HepG2 (cell line): ENCODE data around the gene ZNRF4. TPM values are rescaled to one million over a fixed set of nuclear protein-coding genes. Genes with fewer than 3 reads are reported as not detected.
A peak's percentile ranks its signal among the peaks of the same experiment; 100 is the strongest.

Experiments
- ATAC-seq: fragments of 200-7000 bp; cut with Tn5 transposase; 3 replicates; pipeline ENCODE4 v1.9.1; 2020; ENCODE audit warnings: mild to moderate bottlenecking, moderate library complexity
- BruUV-seq: library from RNA; stranded (reverse); fragments of 400-500 nt; replicated peaks from 2 replicates; lab custom pipeline; 2021; lab: Mats Ljungman, UMichigan
- CTCF ChIA-PET: fragments of 300-600 bp; formaldehyde crosslinking; extraction: SDS; loops from one replicate; lab custom pipeline; 2021; ENCODE audit warnings: low total read pairs, inconsistent platforms, low intra/inter-chr PET ratio; lab: Yijun Ruan, JAX
- POLR2A ChIA-PET: fragments of 350-600 bp; sonication (Branson Sonifier 250); formaldehyde crosslinking; loops from one replicate; lab custom pipeline; 2020; ENCODE audit warnings: antibody characterized with exemption, inconsistent platforms; lab: Yijun Ruan, JAX
- DNase-seq: peaks from one replicate; pipeline ENCODE4 v3.0.0-alpha.2; 2015; ENCODE audit warnings: low spot score
- FAIRE-seq: peaks from 3 replicates; lab custom pipeline; 2011; peaks lifted over from hg19 to GRCh38; lab: Jason Lieb, UNC
- H2AFZ ChIP-seq: one replicate; pipeline ENCODE4 v1.6.1; 2011; ENCODE audit warnings: low read length, inconsistent platforms
- H3K27ac ChIP-seq: fragments of 300-600 bp; 3 replicates; pipeline ENCODE4 v1.8.0; 2011; ENCODE audit warnings: mixed run types, mild to moderate bottlenecking, mixed read lengths, low read length, inconsistent platforms; ENCODE audit not compliant: insufficient read depth; ENCODE audit errors: extremely low read length
- H3K27me3 ChIP-seq, 2 experiments: fragments of 200-600 bp in 1 of 2; 2 replicates in 1 of 2; 3 replicates in 1 of 2; pipeline versions ENCODE4 v1.6.0 to v1.8.0; 2011; ENCODE audit warnings: low read length in 2 of 2, mild to moderate bottlenecking in 2 of 2, moderate library complexity in 2 of 2, inconsistent platforms in 1 of 2; ENCODE audit not compliant: insufficient read depth in 2 of 2, control insufficient read depth in 1 of 2
- H3K36me3 ChIP-seq, 2 experiments: fragments of 200-600 bp in 1 of 2; replicated peaks in 1 of 2; 2 replicates in 1 of 2; 3 replicates in 1 of 2; pipeline versions ENCODE4 v1.5.1 to v1.8.0; 2011; ENCODE audit warnings: low read length in 2 of 2, inconsistent platforms in 1 of 2; ENCODE audit not compliant: insufficient read depth in 2 of 2, control insufficient read depth in 1 of 2
- H3K4me1 ChIP-seq: 2 replicates; pipeline ENCODE4 v1.5.1; 2012; ENCODE audit warnings: low read length, inconsistent platforms; ENCODE audit not compliant: insufficient read depth
- H3K4me2 ChIP-seq: 2 replicates; pipeline ENCODE4 v1.6.0; 2011; ENCODE audit warnings: low read depth, low read length, inconsistent platforms
- H3K4me3 ChIP-seq, 3 experiments: fragments of 200-600 bp in 1 of 3; sonication (generic), shearing (Covaris generic) in 1 of 3; replicated peaks in 1 of 3; 2 replicates each; pipeline ENCODE4 v1.5.1; 2011 to 2016; ENCODE audit warnings: low read length in 3 of 3, inconsistent platforms in 2 of 3, low read depth in 2 of 3, mild to moderate bottlenecking in 2 of 3, control low read depth in 1 of 3, mixed read lengths in 1 of 3; ENCODE audit not compliant: insufficient read depth in 1 of 3
- H3K79me2 ChIP-seq: one replicate; pipeline ENCODE4 v1.6.1; 2011; ENCODE audit warnings: low read length, inconsistent platforms; ENCODE audit not compliant: insufficient read depth
- H3K9ac ChIP-seq: 2 replicates; pipeline ENCODE4 v1.6.0; 2011; ENCODE audit warnings: mild to moderate bottlenecking, low read depth, low read length, inconsistent platforms; ENCODE audit not compliant: insufficient read depth
- H3K9me3 ChIP-seq: 2 replicates; pipeline ENCODE4 v1.5.1; 2012; ENCODE audit warnings: mild to moderate bottlenecking, low read length
- H4K20me1 ChIP-seq: 2 replicates; pipeline ENCODE4 v1.6.0; 2011; ENCODE audit warnings: inconsistent platforms, mild to moderate bottlenecking, low read length, moderate library complexity; ENCODE audit not compliant: insufficient read depth
- ATF7 ChIP-seq, 2 experiments: fragments of 450-650 bp in 1 of 2; sonication (generic) in 1 of 2; formaldehyde crosslinking in 1 of 2; IDR thresholded peaks; 2 replicates each; pipeline versions ENCODE4 v1.4.0 to v1.6.1; 2016 to 2020; ENCODE audit warnings: antibody characterized with exemption in 1 of 2, mild to moderate bottlenecking in 1 of 2, missing genetic modification reagents in 1 of 2
- KLF16 ChIP-seq, 2 experiments: sonication (generic) in 1 of 2; formaldehyde crosslinking in 1 of 2; IDR thresholded peaks; 2 replicates each; pipeline versions ENCODE4 v1.6.1 to v1.8.0; 2016 to 2023; ENCODE audit warnings: missing genetic modification reagents in 2 of 2, missing compliant biosample characterization in 1 of 2
- MZF1 ChIP-seq: sonication (generic); formaldehyde crosslinking; IDR thresholded peaks from 2 replicates; pipeline ENCODE4 v1.8.1; 2023; ENCODE audit warnings: mild to moderate bottlenecking, missing genetic modification reagents, borderline replicate concordance
- NFYB ChIP-seq: sonication (generic); formaldehyde crosslinking; IDR thresholded peaks from 2 replicates; pipeline ENCODE4 v1.4.0; 2020; ENCODE audit warnings: missing genetic modification reagents
- NFYC ChIP-seq: IDR thresholded peaks from 2 replicates; pipeline ENCODE4 v1.6.1; 2016; ENCODE audit warnings: missing genetic modification reagents, missing compliant biosample characterization
- RAD51 ChIP-seq: fragments of 450-650 bp; IDR thresholded peaks from 2 replicates; pipeline ENCODE4 v1.6.1; 2016; ENCODE audit warnings: borderline replicate concordance
- SOX5 ChIP-seq: IDR thresholded peaks from 2 replicates; pipeline ENCODE4 v1.6.1; 2016; ENCODE audit warnings: borderline replicate concordance
- ZFP1 ChIP-seq: IDR thresholded peaks from 2 replicates; pipeline ENCODE4 v1.6.1; 2016
- ZMYM3 ChIP-seq: sonication (generic); formaldehyde crosslinking; IDR thresholded peaks from 2 replicates; pipeline ENCODE4 v1.5.1; 2020; ENCODE audit warnings: mild to moderate bottlenecking, missing genetic modification reagents
- ZNF24 ChIP-seq: fragments of 450-650 bp; IDR thresholded peaks from 2 replicates; pipeline ENCODE4 v1.6.1; 2017; ENCODE audit warnings: antibody characterized with exemption, mild to moderate bottlenecking
- ZNF746 ChIP-seq: sonication (generic); formaldehyde crosslinking; IDR thresholded peaks from 2 replicates; pipeline ENCODE4 v1.8.0; 2022; ENCODE audit warnings: mild to moderate bottlenecking, missing genetic modification reagents
- ZSCAN31 ChIP-seq: sonication (generic); formaldehyde crosslinking; IDR thresholded peaks from 2 replicates; pipeline ENCODE4 v1.5.0; 2020; ENCODE audit warnings: low read depth, mild to moderate bottlenecking, missing genetic modification reagents
- WGBS: methylation state at CpG from one replicate; pipeline ENCODE4 v1.1.6; 2017; ENCODE audit warnings: low lambda C conversion rate; 5-methylcytosine and 5-hydroxymethylcytosine counted together
- in situ Hi-C: cut with HindIII; loops from 2 replicates; pipeline ENCODE4 v1.10.0; 2017; ENCODE audit warnings: low pct_unique_long_range_greater_than_20kb; ENCODE audit not compliant: extremely low pct_ligation_motif_present
- intact Hi-C: fragments of 100-400 bp; cut with micrococcal nuclease; formaldehyde crosslinking; loops from one replicate; pipeline ENCODE4 v1.10.0; 2022; ENCODE audit not compliant: unreplicated experiment
- polyA plus RNA-seq, 8 experiments: library from polyadenylated mRNA; depleted of rRNA in 3 of 8; stranded (reverse) in 7 of 8; unstranded in 1 of 8; fragments of >200 nt; fragmentation: Illumina TruSeq in 4 of 8; extraction: Trizol in 4 of 8; gene quantifications; 2 replicates each; pipeline versions ENCODE4 v1.2.1 to v1.2.3, GENCODE V29; 2011 to 2016; ENCODE audit warnings: low read depth in 4 of 8, missing spikeins in 1 of 8, mixed read lengths in 1 of 8; ENCODE audit not compliant: insufficient read depth in 1 of 8
- total RNA-seq, 5 experiments: library from RNA; depleted of rRNA; stranded (reverse); fragments of >200 nt; fragmentation: Illumina TruSeq; extraction: Trizol; gene quantifications; 2 replicates each; pipeline ENCODE4 v1.2.3, GENCODE V29; 2016; ENCODE audit warnings: low read depth in 1 of 5
- TF ChIP-seq, protein P1 (sequence below), 2 experiments: sonication (generic) in 1 of 2; formaldehyde crosslinking in 1 of 2; IDR thresholded peaks; 2 replicates each; pipeline versions ENCODE4 v1.5.1 to v1.6.1; 2011 to 2020; ENCODE audit warnings: borderline replicate concordance in 1 of 2, low read depth in 1 of 2, low read length in 1 of 2, mild to moderate bottlenecking in 1 of 2, missing genetic modification reagents in 1 of 2, moderate library complexity in 1 of 2

Gene ZNRF4
- total and polyA plus RNA-seq, 2 of the 13 experiments (the other 11 are each of a cell fraction or from before 2014, with no cell fraction given), result not detected

DNA sequence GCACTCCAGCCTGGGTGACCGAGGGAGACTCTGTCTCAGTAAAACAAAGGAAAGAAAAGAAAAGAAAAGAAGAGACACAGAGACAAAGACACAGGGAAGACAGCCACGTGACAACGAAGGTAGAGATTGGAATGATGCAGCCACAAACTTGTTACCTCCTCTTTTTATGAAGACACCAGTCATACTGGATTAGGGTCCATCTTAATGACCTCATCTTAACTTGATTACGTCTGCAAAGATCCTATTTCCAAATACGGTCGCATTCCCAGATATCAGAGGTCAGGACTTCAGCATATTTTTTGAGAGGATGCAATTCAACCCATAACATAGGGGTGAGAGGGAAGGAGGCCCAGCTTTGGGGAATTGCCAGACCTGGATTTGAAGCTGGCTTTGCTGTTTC is 4.1 kb downstream of the ZNRF4 start:
- no peaks in the 10 kb centered on the region for H3K79me2 ChIP-seq
- H3K9me3 ChIP-seq, result no peaks in the 10 kb centered on the region
- ChIA-PET POLR2A (no interaction called here), CTCF (no interaction called here)
- H3K4me3 ChIP-seq, result no peak overlapping the region
- 71% methylated on average over 6 of the region's 6 CpGs for WGBS
- BruUV-seq, result no TSS peak
- no peaks in the 10 kb centered on the region for H3K36me3 ChIP-seq
- no peaks in the 10 kb centered on the region for H4K20me1 ChIP-seq
- no peak overlapping the region for H2AFZ ChIP-seq
- no peak for DNase-seq
- intact Hi-C loops (no loop called here), in situ Hi-C loops (no loop called here)
- H3K27me3 ChIP-seq, result no peaks in the 10 kb centered on the region
- no peak overlapping the region for H3K4me2 ChIP-seq
- H3K9ac ChIP-seq, result no peak overlapping the region
- no peak for TF ChIP-seq ZNF24
- peak; percentile 52; the same call in 1 of the 2 replicates for TF ChIP-seq ATF7 (IDR thresholded peaks at IDR 0.05)
- no peak for TF ChIP-seq ATF7 (CRISPR knock-in tag; IDR thresholded peaks at IDR 0.05)
- TF ChIP-seq MZF1 (CRISPR knock-in tag), result no peak
- peaks cover 11% of the 10 kb centered on the region for H3K4me1 ChIP-seq
- FAIRE-seq, result no peak
- ATAC-seq, result no peak
- H3K27ac ChIP-seq, result no peak overlapping the region

DNA sequence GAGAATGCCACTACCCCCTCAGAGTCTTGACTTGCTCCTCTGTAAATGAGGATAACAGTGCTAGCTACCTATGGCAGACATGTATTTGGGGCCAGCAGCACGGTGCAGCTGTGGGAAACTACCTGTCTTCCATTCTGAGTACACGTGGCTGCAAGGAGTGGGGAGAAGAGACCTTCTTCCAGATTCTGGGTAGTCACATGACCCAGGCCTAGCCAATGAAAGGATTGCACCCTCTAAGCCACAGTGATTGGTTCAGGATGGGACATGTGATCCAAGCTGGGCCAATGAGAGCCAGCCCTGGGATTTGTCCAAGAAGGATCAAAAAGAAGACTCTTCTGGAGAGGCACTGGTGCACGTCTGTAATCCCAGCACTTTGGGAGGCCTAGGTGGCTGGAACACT is 5.5 kb downstream of the ZNRF4 start:
- CTCF ChIA-PET, result no interaction called here
- H4K20me1 ChIP-seq, result no peaks in the 10 kb centered on the region
- ATAC-seq (no peak), DNase-seq (no peak), FAIRE-seq (no peak)
- POLR2A ChIA-PET, result no interaction called here
- no peaks in the 10 kb centered on the region for H3K36me3 ChIP-seq
- no peak overlapping the region for H3K9ac ChIP-seq
- no peaks in the 10 kb centered on the region for H3K79me2 ChIP-seq
- WGBS, result 32% methylated on average over 3 of the region's 3 CpGs
- no peaks in the 10 kb centered on the region for H3K27me3 ChIP-seq
- H3K9me3 ChIP-seq, result no peaks in the 10 kb centered on the region
- intact Hi-C loops (no loop called here), in situ Hi-C loops (no loop called here)
- TF ChIP-seq RAD51, result peak; percentile 37; the same call in 1 of the 2 replicates
- TF ChIP-seq ZMYM3, result no peak
- TF ChIP-seq KLF16 (CRISPR knock-in tag; IDR thresholded peaks at IDR 0.05), result no peak
- TF ChIP-seq, protein P1, sequence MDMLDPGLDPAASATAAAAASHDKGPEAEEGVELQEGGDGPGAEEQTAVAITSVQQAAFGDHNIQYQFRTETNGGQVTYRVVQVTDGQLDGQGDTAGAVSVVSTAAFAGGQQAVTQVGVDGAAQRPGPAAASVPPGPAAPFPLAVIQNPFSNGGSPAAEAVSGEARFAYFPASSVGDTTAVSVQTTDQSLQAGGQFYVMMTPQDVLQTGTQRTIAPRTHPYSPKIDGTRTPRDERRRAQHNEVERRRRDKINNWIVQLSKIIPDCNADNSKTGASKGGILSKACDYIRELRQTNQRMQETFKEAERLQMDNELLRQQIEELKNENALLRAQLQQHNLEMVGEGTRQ (IDR thresholded peaks at IDR 0.05; ENCODE audit: low read depth, low read length), result peak; percentile 72
- TF ChIP-seq, protein P1 (CRISPR knock-in tag; IDR thresholded peaks at IDR 0.05; ENCODE audit: borderline replicate concordance), result peak; percentile 73; the same call in 1 of the 2 replicates
- TF ChIP-seq ZNF746 (CRISPR knock-in tag), result no peak
- peak; percentile 69 for TF ChIP-seq NFYC
- peak; percentile 59 for TF ChIP-seq NFYB
- TF ChIP-seq ZSCAN31 (CRISPR knock-in tag), result no peak
- no peak for TF ChIP-seq SOX5
- no peak for TF ChIP-seq ZFP1 (CRISPR knock-in tag)
- H3K4me2 ChIP-seq, result no peak overlapping the region
- no TSS peak for BruUV-seq
- H3K27ac ChIP-seq, result no peak overlapping the region
- no peak overlapping the region for H2AFZ ChIP-seq
- peaks cover 22% of the 10 kb centered on the region for H3K4me1 ChIP-seq
- H3K4me3 ChIP-seq, result no peak overlapping the region
